GM12875 (cell line): Measurements from ENCODE around the gene HEXD.

Experiments used
- H3K4me3 ChIP-seq: one replicate; pipeline ENCODE4 v1.5.1; 2011; ENCODE audit warnings: low read depth, low read length, control low read depth
- CTCF ChIP-seq: IDR thresholded peaks from 2 replicates; pipeline ENCODE4 v1.5.1; 2011; ENCODE audit warnings: low read depth, mild to moderate bottlenecking, control low read depth, inconsistent platforms, low read length, moderate library complexity, borderline replicate concordance; ENCODE audit not compliant: insufficient read depth

Gene HEXD

GRCh38 chr17:82468692-82469091 lies 50.5 kb downstream of the HEXD start:
- no peak overlapping the region for H3K4me3 ChIP-seq
- TF ChIP-seq CTCF, result no peak

- TF ChIP-seq CTCF, result no peak
- no peak overlapping the region for H3K4me3 ChIP-seq
These were observed 51.9 kb downstream of the HEXD start for GRCh38 chr17:82470065-82470464.

- no peak overlapping the region for H3K4me3 ChIP-seq
- TF ChIP-seq CTCF, result no peak
These were observed 56.3 kb downstream of the HEXD start for GRCh38 chr17:82474223-82475010.

GRCh38 chr17:82475458-82475857 lies 57.3 kb downstream of the HEXD start:
- no peak for TF ChIP-seq CTCF
- no peak overlapping the region for H3K4me3 ChIP-seq

GRCh38 chr17:82477934-82478333 lies 59.8 kb downstream of the HEXD start:
- TF ChIP-seq CTCF, result no peak
- H3K4me3 ChIP-seq, result no peak overlapping the region

GRCh38 chr17:82479602-82480001 lies 61.5 kb downstream of the HEXD start:
- no peak for TF ChIP-seq CTCF
- no peak overlapping the region for H3K4me3 ChIP-seq

- TF ChIP-seq CTCF, result no peak
- no peak overlapping the region for H3K4me3 ChIP-seq
These were observed 62.2 kb downstream of the HEXD start for GRCh38 chr17:82480318-82480717.
